GM12801 (cell line): Measurements from ENCODE around the gene B3GNT8.

Experiments
- TF ChIP-seq, protein P1 (sequence below): IDR thresholded peaks from one replicate; pipeline ENCODE4 v1.5.1; 2011; ENCODE audit warnings: control low read depth; ENCODE audit not compliant: insufficient read length; ENCODE audit errors: extremely low read depth

The B3GNT8 gene

DNA sequence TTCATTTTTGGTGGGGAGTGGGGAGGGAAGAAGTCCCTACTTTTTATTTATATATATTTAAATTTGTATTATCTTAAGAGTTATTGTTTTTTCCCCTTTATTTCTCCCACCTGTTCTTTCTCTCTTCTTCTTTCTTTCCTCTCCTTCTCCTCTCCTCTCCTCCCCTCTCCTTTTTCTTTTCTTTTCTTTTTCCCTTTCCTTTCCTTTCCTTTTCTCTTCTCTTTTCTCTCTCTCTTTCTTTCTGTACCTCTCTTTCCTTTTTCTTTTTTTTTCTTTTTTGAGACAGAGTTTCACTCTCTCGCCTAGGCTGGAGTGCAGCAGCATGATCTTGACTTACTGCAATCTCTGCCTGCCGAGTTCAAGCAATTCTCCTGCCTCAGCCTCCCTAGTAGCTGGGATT lies 27.6 kb downstream of the B3GNT8 start:
- TF ChIP-seq, protein P1, sequence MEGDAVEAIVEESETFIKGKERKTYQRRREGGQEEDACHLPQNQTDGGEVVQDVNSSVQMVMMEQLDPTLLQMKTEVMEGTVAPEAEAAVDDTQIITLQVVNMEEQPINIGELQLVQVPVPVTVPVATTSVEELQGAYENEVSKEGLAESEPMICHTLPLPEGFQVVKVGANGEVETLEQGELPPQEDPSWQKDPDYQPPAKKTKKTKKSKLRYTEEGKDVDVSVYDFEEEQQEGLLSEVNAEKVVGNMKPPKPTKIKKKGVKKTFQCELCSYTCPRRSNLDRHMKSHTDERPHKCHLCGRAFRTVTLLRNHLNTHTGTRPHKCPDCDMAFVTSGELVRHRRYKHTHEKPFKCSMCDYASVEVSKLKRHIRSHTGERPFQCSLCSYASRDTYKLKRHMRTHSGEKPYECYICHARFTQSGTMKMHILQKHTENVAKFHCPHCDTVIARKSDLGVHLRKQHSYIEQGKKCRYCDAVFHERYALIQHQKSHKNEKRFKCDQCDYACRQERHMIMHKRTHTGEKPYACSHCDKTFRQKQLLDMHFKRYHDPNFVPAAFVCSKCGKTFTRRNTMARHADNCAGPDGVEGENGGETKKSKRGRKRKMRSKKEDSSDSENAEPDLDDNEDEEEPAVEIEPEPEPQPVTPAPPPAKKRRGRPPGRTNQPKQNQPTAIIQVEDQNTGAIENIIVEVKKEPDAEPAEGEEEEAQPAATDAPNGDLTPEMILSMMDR: no peak

DNA sequence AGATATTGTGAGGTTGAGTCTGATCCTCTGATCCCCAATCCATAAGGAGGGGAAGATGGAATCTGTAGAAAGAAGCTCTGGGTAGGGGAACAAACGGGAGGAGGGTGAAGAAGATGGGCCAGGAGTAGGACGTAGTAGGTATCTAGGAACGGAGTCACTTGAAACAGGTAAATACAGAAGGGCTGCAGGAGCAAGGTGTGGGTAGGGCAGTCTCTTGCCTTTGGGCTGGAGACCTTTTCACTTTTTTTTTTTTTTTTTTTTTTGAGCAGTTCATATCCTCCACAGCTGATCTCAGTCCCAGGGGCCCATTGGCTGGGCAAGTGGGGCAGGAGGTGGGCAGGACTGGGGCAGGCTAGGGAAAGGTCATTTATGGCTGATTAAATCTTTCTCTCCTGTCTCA lies 28.1 kb downstream of the B3GNT8 start:
- TF ChIP-seq, protein P1: no peak

DNA sequence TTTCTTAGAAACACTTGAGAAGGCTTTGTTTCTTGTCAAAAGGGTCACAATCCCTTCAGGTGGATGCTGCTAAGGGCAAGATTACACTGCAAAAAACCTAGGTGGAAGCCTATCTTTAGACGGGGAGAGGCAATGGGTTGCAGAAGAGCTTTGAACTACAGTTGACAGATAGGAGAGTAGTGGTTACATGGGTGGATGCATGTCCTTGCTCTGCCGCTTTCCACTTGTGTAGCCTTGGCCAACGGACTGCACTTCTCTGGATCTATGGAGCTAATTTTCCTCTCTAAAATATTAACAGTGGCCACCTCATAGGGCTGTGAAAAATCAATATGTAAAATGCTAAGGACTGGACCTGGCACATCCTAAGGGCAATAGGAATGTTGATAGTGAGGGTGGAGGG lies 28.6 kb downstream of the B3GNT8 start:
- TF ChIP-seq, protein P1: no peak

DNA sequence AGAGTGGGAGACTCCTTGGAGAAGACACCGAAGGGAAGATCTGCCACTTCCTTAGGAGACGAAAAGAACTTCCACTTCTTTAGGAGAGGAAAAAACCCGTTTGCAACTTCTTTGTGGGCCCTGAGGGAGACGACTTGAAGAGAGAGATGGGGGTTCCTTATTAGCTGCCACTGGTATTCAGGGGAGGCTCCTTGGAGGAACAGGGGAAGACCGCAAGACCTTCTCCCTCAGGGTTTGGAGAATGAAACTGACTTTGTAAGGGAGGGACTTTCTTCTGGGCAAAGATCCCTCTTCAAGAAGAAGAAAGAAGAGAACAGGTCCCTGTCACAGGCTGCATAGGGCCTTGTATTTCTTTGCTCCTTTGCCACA lies 29.1 kb downstream of the B3GNT8 start:
- TF ChIP-seq, protein P1: no peak

DNA sequence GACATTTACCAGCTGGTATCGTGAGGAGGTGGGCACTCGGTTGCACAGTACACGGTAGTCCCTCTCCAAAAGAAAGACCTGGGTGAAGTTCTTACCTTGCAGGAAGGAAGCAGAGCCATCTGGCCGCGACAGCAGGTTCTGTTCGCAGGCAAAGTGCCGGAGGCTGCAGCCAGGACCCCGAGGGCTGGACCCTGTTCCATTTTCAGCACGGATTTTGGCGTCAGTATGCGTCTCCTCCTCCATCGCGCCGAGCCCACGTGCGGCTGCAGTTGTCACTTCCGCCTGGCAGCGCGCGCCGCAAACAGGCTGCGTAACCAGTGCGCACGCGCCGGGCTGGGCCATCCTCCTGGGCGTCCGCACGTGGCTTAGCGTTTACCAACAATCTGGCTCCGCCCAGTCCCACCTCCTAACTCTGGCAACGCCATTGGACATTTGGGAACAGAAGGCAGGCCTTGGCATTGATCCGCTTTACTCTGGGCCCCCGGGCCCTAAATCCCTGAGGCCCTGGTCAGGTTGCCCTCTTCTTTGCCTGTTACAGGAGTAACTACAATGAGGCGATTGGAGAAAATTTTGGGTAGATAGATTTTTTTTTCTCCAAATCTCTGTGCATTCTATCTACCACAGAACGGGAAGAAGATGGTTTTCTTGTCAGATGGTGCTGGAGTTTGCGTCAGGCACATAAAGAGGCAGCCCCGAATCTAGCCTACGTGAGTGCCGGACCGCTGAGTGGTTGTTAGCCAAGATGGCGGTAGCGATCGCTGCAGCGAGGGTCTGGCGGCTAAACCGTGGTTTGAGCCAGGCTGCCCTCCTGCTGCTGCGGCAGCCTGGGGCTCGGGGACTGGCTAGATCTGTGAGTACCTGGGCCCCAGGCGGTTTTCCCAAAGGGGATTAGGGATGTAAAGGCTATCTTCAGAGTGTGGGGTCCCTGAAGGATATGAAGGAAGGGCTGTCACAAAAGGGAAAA lies 29.8 kb downstream of the B3GNT8 start, which contains the start of the genes BCKDHA and EXOSC5:
BCKDHA (plus strand) TSS at position 733 of the 964 bp plus-strand sequence; CDS start at position 743, 10 bp downstream.
EXOSC5 (minus strand) TSS at position 274 of the 964 bp plus-strand sequence; CDS start at position 243, 31 bp downstream.
- TF ChIP-seq, protein P1: no peak

DNA sequence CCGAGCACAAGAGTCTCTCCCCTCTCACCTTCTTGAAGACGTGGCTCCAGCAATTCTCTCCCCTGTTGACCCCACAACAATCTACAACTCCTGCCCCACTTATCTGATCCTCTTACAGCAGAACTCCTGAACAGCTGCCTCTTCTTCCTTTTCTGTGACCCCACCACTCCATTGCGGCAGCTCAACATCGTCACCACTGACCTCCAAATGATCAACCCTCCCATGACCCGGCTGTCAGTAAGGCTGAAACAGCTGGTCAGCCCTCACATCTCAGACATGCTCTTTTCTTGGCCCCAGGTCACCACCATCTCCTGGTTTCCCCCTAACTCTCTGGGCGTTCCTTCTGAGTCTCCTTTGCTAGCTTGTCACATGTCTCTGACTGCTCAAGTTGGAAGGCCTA lies 31.8 kb downstream of the B3GNT8 start:
- TF ChIP-seq, protein P1: no peak

DNA sequence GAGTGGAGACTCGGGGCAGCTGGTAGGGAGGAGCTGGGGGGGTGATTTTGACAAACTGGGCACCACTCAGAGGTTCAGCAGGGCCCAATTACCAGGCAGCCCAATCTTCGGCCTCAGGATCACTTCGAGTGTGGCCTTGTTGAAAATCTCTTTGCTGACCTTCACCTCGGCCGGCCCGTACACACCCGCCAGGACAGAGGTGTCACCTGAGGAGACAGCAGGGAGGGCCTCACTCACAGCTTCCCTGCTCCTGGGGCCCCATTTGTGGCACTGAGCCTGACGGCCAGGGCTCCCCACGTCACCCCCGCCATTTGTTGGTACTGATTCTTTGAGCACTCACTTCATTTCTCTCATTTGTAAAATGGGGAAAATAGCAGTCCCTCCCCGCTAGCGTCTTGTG lies 34.4 kb downstream of the B3GNT8 start:
- TF ChIP-seq, protein P1: no peak
